HG03095 (cell line): ENCODE data around the gene PPP1R1B.

ENCODE experiments used
- ATAC-seq: cut with Tn5 transposase; IDR thresholded peaks from one replicate; pipeline ENCODE4 v1.9.1; 2021; ENCODE audit warnings: moderate library complexity; ENCODE audit not compliant: unreplicated experiment

The PPP1R1B gene

DNA sequence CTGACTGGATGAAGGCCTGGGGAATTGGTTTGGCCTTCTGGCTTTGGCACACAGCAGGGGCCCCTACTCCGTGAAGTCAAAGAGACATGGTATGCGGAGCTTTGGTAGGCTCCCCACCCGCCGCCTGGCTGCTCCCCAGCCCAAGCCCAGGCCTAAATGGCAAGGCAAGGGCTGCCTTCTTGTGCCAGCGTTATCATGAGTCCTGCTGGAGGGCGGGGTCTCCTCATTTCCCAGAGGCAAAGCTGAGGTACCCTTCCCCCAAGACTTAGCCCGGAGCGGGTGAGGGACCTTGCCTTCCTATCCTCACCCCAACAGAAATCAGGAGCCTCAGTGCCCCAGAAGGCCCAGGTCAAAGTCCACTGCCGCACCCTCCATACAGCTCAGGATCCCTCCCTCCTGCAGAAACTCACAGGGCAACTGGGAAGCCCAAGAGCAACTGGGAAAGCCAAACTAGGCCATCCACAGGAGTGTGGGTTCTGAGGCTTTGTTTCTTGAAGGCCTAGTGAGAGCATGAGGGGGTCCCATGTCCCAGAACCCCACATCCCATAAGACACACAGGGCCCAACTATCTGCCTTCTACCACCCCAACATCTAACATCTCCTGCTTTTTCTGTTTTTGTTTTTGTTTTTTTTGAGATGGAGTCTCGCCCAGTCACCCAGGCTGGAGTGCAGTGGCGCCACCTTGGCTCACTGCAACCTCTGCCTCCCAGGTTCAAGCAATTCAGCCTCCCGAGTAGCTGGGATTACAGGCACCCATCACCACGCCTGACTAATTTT is 51.8 kb downstream of the PPP1R1B start:
- no peak for ATAC-seq

DNA sequence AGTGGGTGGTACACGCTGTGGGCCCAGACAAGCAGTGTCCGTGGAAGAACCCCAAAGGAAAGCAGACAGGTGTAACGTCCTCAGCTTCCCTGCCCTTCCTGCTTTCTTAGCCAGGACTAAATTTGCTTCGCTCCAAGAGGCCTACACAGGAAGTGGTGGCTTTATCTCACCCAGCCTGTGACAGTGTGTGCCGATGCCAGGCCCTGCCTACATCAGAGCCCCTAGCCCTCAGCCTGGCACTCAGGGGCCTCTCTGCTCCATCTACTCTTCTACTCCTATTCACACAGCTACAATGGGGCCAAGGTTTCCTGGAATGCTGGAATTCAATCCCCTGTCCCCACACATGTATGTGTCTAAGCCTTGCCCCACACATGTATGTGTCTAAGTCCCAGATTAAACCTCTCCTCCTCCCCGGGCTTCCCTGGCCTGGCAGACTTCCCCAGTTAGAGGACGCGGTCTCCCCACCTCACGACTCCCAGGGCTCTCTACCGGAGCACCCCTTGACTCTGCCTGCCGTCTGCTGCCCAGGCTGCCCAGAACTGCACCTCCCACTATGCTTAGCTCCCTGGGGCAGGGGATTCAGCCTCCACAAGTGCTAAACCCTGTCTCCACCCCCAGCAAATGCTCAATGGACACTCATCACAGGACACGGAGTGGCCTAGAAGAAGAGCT is 52.9 kb downstream of the PPP1R1B start:
- no peak for ATAC-seq

DNA sequence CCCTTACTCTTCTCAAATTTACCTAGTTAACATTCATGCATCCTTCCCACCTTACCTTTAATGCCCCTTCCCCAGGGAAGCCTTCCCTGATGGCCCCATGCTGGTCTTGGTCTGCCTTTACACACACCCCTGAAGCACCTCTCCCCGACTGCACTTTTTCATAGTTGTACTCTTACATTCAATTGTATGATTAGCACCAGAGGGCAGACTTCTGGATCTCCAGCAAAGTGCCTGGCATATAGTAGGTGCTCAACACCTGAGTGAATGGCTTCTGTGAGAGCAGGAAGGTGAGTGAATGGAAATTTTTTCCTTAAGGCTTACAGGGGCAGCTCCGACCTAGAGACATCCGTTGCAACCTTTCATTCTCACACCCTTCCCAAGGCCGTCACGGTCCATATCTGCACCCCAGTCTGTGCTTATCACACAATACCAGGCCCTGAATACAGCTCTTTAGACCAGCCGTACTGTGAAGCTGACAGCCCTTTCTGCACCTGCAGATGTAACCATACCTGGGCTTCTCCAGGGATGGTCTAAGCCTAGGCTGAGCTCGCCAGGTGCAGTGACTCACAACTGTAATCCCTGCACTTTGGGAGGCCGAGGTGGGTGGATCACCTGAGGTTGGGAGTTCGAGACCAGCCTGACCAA is 56.7 kb downstream of the PPP1R1B start:
- ATAC-seq, result no peak

DNA sequence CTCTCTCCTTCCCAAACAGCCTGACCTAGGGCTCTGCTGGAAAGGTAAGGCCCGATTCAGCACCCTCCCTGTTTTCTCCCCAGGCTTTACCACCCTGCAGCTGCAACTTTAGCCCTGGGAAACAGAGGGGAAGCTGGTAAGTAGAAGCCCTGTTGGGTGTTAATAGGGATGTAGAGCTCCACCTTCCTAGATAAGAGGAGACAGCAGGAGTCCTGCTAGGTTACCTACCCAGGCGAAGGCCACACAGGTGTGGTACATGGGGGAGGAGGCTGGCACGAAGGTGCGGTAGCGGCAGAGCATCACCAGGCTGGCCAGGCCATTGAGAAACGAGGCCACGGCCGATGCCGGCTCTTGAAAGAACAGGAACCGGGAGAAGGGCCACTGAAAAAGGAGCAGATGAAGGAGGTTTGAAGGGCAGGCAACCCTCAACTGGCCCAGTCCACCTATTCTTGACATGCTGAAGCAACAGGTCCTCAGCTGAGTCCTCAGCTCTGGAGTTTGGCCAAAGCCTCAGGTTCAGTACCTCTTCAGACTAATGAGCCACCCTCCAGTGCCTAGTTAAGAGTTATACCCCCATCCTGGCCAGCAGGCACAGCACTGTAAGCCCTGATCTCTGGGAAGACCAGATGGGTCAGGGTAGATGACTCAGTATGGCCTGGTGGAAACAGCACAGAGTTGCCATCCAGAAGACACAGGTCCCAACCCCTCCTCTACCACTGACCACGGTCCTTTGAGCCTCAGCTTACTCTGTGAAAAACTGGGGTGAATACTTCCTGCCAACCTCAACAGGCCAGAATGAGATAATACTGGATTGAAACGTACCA is 57.8 kb downstream of the PPP1R1B start:
- ATAC-seq, result no peak
